ENCODE data around the gene CACNA1C.

Gene CACNA1C

DNA sequence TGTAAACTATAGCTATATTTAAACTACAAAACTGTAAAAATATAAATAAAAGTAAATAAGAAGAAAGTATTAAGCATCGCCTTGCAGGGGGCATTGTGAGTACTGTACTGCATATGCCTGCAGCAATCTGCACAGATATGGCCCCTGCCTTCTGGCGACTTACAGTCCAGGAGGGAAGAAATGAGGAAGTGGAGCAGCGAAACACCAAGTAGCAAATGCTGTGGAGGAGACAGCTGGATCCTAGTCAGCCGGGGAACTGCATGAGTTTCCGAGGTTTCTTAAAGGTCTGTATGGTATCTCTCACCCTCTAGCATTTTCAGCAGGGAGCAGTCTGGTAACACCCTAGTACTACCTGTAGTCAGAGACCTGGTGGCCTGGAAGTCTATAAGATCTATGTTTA, 256.9 kb downstream of the CACNA1C start:
- no peak for DNase-seq
- intact Hi-C loops (cut with DNase I), result no loop called here

DNA sequence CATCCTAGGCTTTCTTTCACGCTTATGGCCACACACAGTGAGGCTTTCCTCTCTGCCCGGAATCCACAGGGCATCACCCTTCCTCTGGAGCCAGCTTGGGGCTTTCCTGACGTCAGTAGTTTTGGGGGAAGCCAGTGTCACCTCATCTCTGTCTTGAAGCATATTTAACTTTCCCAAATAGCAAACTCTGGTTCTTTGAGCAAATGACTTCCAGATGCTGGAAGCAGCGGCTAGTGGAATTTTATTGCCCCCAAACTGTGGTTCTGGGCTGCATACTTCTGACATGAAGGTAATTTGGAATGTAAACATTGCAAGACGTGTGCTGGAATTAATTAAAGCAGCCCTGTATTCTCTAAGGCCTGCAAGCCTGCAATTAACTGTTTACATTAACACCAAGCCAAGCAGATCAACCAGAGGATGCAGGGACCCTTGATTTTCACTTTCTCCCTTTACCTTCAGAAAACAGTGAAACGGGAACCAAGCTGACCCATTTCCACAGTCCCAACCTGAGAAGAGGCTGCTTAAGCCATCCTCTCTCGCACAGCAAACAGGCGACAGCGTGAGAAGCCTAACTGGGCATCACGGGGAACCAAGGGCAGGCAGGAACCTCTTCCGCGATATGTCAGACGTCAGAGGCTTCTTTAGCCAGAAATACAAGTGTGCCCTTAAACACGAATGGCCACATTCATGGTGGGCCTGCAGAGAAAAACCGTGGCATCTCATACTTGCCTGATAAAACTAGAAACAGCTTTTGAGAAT, 258.4 kb downstream of the CACNA1C start:
- intact Hi-C loops (cut with DNase I), result no loop called here
- DNase-seq, result peak in 1 of 42 donors; percentile 12

DNA sequence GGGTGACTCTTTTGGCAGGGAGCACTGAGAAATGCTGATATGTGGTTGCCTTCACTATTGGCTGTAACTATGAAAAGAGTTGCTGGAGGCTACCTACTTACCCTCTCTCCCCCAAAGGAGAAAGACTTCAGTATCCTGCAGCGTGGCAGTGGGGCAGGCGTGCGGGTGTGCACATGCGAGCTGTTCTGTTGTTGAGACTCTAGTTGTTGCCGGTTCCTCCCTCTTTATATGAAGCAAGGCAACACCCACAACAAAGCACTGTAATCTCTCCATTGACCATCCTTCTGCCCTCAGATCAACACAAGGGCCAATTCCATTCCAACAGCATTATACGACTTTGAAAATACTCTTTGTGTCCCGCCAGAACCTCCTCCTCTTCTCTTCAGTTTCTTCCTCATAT, 259.4 kb downstream of the CACNA1C start:
- intact Hi-C loops (cut with DNase I), result no loop called here

DNA sequence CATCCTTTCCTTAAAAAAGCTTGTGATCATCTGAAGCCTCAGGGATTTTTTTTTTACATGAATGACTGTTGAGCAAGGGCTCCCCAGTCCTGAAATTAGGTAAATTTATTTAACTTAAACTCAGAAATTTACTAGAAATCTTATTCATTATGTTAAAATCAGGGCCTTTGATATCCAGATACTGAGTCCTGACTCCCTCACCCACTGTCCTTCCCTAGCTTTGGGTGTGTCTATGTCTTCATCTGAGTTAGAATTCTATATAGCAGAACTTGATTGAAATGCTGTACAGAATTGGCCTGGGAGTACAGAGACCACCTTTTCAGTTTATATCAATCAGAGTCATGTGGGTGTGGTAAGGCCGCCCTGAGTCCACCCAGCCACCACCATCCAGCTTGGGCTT, 260.0 kb downstream of the CACNA1C start:
- DNase-seq, result no peak
- intact Hi-C loops (cut with DNase I), result no loop called here

More for the DNA sequence above, 259.4 kb downstream of the CACNA1C start:
- peak in 1 of 42 donors; percentile 1 for DNase-seq

DNA sequence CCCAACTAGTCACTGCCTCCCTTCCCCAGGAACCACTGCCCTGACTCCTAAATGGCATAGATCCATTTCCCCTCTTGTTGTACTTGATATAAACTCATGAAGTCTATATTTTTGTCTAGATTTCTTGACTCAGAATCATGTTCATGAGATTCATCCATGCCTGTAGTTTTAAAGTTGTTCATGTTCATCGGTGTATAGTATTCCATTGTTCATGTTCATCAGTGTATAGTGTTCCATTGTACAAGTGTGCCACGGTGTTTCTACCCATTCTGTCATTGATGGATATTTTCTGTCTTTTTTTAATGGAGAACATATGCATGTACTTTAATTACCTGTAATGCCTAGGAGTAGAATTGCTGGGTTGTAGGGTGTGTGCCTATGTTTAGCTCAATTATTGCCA, 261.7 kb downstream of the CACNA1C start:
- DNase-seq, result no peak
- intact Hi-C loops (cut with DNase I), result no loop called here

DNA sequence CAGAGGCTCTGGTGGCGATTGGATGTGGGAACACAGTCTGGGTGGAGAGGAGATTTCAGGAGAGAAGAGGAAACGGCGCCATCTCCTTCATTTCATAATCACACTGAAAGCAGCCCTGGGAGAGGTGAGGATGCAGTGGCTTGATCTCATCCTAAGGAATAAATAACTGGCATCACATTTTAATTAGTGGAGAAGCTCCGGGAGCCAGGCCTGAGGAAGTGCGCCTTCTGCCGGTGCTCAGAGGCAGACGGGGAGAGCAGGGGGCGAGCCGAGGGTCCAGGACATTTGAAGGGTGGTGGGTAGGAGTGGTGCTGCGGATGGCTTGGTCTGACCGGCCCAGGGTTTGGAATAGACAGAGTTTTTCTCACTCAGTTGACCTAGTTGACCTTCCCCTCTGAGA, 265.0 kb downstream of the CACNA1C start:
- intact Hi-C loops (cut with DNase I), result no loop called here
- no peak for DNase-seq

DNA sequence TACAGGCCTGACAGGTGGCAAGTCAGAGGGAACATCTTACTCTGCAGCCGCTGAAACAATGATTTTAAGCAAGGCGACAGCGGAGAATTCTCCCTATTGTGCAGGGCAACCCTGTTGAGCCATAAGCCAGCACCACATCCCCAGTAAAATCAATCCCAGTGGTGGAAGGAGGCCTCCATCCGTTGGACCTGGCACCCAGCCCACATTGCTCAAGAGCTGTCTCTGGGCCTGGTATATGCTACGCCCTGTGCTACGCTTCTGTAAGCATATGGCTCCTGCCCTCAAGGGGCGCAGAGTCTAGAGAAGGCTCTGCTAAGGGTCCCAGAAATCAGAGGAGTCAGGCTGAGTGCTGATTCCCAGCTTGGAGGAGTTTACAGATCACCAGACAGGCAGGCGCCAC, 265.5 kb downstream of the CACNA1C start:
- DNase-seq, result no peak

DNA sequence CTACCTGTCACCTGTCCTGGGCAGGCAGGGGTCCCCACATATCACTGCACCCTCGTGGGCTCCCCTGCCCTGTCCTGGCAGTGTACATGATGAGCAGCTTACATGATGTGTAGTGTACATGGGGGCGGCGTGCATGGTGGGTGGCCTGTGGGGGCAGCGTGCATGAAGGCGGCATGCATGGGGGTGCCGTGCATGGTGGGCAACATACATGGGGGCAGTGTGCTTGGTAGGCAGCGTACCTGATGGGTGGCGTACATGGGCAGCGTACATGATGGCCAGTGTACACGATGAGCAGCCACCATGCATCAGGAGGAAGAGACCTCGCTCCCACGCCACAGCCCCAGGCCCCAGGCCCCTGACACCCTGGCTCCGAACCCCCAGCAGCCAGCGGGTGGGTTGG, 266.3 kb downstream of the CACNA1C start:
- intact Hi-C loops (cut with DNase I), result no loop called here
- DNase-seq, result no peak

More for the DNA sequence above, 265.5 kb downstream of the CACNA1C start:
- intact Hi-C loops (cut with DNase I), result no loop called here

DNA sequence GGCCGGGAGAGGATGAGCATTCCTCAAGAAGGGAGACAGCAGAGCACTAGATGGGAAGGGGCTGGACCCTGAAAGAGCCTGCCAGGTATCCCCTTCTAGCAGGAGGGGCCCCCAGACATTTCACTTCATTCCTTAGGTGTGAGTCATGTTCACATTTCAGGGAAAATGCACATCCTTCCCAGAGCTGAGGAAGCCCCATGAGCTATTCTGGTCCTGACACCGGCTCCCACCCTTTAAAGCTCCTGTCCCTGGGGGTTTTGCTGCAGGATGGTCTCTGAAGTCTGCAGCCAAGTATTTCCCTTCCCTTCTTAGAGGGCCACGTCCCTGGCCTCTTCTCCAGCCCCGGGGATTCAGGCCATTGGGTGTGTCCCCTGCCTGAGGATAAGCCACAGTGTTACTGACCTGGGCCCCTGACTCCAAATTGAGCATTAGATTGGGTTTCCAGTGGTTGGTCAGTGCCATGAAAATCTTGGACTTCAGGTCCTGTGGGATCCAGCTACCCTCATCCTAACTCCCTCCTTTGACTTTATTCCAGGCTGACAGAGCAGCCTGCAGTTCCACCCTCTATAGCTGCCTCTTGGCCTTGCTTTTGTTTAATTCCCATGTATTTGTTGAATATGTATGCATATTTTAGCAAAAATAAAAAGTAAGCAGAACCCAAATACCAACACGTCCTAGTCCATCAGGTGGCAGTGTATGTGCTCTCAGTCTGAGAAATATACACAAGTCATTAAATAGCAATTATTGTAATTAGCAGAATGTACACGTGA, 267.1 kb downstream of the CACNA1C start:
- no peak for DNase-seq
- intact Hi-C loops (cut with DNase I), result no loop called here

DNA sequence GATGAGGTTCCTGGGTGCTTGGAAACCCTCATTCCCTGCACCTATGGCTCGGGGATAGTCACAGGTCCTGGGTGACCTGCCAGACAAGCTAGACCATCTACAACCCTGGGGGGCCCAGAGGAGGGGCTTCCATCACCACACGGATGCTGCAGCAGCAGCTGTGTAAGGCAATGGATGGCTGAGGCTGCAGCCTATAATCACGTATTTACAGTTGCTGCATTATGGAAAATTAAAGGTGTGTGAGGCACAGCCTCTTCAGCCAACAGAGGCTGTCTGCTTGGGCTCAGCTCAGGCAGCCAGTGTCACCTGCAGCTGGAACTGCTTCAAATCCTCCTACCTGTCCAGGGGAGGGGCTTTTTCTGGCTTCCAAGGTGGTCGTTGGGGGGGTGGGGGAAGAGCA, 268.1 kb downstream of the CACNA1C start:
- DNase-seq, result no peak
- intact Hi-C loops (cut with DNase I), result no loop called here

DNA sequence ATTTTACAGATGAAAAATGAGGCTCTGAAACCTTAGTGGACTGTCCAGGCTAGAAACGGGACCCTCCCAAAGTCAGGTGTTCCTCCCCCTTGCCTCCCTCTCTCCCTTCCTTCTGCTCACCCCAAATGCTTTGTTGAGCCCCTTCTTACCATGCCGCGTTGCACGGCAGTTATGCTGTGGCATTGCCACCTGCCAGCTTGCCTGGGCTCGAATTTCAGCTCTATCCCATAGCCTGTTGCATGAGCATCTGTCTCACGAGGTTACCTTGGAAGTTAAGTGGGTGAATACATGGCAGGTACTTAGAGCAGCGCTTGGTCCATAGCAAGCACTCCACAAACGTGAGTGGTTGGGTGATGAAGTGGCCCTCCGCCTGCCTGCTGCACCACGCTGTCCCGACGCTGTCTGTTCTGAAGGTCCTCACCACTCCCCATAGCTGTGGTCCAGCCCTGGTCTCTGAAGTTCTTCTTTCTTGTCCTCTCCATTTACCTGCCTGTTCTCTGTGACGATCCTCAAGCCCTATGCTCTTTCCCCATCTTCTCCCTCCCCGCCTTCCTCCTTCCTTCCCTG, 269.9 kb downstream of the CACNA1C start:
- DNase-seq, result no peak
- intact Hi-C loops (cut with DNase I), result no loop called here

DNA sequence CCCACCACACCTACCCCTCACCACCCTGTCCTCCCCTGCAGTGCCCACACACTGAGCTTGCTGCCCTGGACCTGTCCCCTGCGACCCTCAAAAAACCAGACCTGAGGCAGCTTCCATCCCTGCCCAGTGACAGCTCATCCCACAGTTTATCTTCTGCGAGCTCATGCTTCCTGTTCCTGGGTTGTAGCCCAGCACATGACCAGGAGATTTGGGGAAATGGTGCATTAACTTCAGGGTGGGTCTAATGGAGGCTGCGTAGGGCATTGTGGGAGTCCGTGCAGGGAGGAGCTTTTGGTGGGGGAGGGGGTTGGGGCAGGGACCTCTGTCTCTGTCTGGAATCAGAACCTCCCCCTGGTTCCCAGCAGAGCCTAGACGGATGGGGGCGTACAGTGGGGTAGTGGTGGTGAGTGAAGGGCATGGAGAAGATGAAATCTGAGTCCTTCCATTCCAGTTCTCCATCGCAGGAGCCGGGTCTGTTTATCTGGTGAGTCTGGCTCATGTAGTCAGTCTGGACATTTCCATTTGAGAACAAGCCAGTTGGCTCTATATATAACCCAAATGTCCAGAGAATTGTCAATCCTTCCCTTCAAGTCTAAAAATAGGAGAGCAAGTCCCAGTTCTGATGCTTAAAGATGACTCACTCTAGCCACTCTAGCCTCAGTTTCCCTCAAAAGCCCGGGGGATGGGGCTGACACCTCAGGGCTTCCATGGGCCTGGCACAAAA, 270.9 kb downstream of the CACNA1C start:
- intact Hi-C loops (cut with DNase I), result no loop called here

DNA sequence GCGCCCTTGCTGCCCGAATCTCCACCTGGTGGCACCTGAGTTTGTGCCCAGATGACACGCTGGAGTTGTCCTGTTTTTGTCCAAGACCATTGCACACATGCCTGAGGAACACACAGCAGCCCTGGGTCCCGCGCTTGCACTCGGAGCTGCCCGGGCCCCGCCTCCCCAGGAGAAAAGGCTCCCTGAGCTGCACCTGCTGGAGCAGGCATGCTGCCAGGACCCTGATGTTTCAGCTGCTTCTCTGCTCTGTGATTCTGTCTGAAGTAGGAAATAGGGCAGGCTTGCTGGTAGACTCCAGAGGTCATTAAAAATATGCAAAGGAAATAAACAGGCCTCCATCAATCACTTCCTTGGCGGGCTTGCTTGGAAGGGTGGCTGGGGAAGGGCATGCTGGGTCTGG, 271.6 kb downstream of the CACNA1C start:
- peak in 19 of 42 donors; percentile 10 to 59 (median 39) for DNase-seq
- intact Hi-C loops (cut with DNase I), result no loop called here

More for the DNA sequence above, 270.9 kb downstream of the CACNA1C start:
- no peak for DNase-seq

DNA sequence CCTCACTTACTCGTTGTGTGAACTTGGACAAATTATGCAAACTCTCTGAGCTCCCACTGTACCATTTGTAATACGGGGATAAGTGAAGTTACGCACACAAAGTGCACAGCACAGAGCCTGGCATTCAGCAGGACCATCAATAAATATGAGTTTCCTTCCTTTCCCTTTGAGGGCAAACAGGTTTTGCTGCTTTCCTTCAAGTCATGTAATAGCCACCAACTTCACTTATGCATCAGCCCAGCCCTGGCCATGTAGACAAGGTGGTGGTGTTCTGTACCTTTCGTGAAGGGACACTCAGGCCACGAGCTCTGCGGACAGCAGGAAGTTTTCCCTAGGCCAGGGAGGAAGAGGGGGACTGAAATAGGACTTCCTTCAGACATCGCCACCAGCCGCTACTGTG, 272.7 kb downstream of the CACNA1C start:
- intact Hi-C loops (cut with DNase I), result no loop called here
- DNase-seq, result no peak

DNA sequence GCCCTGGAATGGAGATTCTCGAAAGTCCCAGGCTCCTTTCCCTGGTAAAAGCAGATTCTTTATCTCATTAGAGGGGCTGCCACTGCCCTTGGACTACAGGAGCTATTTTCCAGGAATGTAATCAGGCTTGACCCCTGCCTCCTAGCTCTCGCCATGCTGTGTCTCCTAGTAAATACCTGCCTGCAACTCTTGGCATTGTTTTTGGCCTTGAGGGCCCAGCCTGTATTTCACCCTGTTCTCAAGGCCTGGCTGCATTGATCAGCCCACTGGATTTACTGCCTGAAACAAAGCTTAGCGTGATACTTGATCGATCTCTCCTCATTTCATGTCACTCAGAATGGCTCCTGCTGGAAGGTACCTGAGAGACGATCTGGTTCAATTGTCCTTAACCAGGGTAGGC, 273.7 kb downstream of the CACNA1C start:
- intact Hi-C loops (cut with DNase I), result no loop called here
- no peak for DNase-seq

DNA sequence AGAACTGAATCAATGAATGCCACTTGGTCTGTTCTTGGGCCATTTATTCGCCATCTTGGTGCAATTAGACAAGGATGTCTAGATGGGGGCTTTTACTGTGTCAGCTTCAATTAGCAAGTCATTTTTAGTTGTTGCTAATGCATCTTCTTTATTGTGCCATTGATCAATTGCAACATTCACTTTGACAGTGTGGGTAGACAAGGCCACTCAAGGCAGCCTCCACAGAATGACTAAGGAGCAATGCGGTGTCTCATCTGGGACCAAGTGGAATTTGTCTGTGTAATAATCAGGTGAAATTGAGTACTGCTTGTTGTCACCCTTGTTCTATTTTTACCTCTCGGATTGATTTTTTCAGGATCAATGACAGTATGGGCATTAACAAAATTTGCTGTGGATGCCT, 275.9 kb downstream of the CACNA1C start:
- intact Hi-C loops (cut with DNase I), result no loop called here
- no peak for DNase-seq

DNA sequence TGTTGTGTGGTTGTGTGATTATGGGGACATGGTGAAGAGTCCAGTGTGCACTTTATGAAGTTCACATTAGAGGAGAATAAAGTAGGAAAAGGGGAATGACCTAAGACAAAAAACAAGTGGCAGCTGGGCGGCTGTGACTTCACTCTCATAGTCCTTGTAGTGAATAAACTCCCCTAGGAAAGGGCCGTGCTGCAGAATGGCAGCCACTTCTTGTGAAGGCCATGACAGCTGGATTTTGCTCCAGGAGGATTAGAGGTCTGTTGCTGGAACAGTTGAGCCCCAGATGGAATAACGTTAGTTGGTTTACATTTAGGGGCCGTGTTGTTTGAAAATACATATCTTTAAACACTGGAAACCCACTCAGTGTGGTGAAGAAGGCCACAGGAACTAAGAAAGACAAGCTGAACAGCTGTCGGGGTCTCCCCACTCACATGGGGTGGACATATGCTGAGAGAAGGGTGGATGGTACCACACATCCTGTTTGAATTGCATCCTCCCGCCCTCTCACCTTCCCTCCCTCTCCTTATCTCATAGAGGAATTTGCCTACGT, 276.9 kb downstream of the CACNA1C start:
- DNase-seq, result no peak
- intact Hi-C loops (cut with DNase I), result no loop called here

DNA sequence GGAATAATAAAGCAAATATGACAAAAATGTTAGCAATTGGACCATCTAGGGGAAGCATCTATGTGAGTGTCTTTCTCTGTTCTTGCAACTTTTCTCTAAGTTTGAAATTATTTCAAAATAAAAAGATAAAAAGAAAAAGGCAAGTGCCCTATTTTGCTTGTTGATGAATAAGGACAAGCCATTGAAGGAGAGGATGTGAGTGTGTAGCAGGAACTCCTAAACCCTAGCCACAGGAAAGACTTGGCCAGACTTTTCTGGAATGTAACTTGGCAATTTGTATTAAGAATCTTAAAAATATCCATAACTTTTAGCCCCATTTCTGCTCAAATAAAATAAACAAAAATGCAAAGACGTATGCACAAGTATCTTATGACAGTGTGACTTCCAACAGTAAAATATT, 279.4 kb downstream of the CACNA1C start:
- intact Hi-C loops (cut with DNase I), result no loop called here
- DNase-seq, result no peak

DNA sequence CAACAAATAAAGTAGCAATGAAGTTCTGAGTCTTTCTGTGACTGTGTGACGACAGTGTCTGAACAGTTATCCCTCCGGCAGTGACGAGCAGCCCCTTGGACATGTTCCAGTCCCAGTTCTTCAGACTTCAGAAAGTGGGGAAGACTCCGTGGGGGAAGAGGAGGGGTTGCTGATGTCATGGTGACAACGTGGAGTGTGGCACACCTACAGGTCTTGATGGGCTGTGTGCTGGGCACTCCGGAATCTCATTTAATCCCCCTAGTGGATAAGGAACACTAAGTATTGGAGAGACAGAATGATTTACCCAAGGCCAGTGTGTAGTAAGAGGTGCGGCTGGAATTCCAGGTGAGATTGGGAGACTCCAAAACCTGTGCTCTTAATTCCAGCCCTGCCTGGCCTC, 280.2 kb downstream of the CACNA1C start:
- intact Hi-C loops (cut with DNase I), result no loop called here
- DNase-seq, result peak in 1 of 42 donors; percentile 24

Data from head of caudate nucleus (tissue), 42 donors.